ENCODE data around the gene PARK7.

DNA sequence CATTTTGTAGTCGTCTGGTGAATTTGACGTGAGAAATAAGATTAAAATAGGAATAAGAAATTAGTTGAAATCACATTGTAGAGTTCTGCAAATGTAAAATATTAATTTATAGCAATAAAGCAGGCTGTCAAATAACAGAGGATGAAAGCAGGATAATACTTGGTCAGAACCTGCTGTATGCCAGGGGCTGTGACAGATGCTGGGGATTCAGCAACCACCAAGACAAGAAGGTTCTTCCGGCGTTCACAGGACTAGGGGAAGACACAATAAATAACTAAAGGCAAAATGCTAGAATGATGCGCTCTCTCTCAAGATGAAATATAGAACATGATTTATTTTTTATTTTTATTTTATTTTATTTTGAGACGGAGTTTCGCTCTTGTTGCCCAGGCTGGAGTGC lies 6.8 kb upstream of the PARK7 start:
- TF ChIP-seq POLR2A (IDR thresholded peaks at IDR 0.05; ENCODE audit: low read depth, low read length) (no peak), TAF1 (IDR thresholded peaks at IDR 0.05; ENCODE audit: borderline replicate concordance, low read depth, low read length) (no peak), POLR2AphosphoS5 (IDR thresholded peaks at IDR 0.05; ENCODE audit: low read depth, low read length) (no peak)
